AG09309 (cell line): ENCODE data around the gene ZNF106.

Experiments used
- DNase-seq: peaks from one replicate; pipeline ENCODE4 v3.0.0-alpha.2; 2010; ENCODE audit warnings: low read depth
- H3K4me3 ChIP-seq: 2 replicates; pipeline ENCODE4 v1.5.1; 2011; ENCODE audit warnings: mild to moderate bottlenecking, low read depth, low read length, moderate library complexity; ENCODE audit not compliant: control insufficient read depth
- TF ChIP-seq, protein P1 (sequence below): IDR thresholded peaks from 2 replicates; pipeline ENCODE4 v1.5.1; 2011; ENCODE audit warnings: mild to moderate bottlenecking, low read depth, low read length, inconsistent platforms; ENCODE audit not compliant: insufficient read depth, control insufficient read depth; ENCODE audit errors: missing control alignments

ZNF106 gene

DNA sequence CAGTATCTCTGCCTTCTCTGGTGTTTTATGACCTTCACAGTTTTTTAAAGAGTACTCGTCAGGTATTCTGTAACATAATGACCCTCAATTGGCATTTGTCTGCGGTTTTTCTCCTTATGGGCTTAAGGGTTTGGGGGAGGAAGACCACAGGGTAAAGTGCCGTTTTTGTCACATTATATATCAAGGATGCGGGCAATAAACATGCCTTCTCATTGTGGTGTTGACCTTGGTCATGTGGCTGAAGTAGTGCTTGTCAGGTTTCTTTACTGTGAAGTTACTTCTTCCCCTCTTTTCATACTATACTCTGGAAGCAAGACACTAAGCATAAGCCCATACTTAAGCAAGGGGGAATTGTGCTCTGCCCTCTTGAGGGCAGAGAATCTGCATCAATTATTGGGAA, 115.0 kb downstream of the ZNF106 start:
- no peak overlapping the region for H3K4me3 ChIP-seq
- no peak for DNase-seq
- TF ChIP-seq, protein P1, sequence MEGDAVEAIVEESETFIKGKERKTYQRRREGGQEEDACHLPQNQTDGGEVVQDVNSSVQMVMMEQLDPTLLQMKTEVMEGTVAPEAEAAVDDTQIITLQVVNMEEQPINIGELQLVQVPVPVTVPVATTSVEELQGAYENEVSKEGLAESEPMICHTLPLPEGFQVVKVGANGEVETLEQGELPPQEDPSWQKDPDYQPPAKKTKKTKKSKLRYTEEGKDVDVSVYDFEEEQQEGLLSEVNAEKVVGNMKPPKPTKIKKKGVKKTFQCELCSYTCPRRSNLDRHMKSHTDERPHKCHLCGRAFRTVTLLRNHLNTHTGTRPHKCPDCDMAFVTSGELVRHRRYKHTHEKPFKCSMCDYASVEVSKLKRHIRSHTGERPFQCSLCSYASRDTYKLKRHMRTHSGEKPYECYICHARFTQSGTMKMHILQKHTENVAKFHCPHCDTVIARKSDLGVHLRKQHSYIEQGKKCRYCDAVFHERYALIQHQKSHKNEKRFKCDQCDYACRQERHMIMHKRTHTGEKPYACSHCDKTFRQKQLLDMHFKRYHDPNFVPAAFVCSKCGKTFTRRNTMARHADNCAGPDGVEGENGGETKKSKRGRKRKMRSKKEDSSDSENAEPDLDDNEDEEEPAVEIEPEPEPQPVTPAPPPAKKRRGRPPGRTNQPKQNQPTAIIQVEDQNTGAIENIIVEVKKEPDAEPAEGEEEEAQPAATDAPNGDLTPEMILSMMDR: no peak

DNA sequence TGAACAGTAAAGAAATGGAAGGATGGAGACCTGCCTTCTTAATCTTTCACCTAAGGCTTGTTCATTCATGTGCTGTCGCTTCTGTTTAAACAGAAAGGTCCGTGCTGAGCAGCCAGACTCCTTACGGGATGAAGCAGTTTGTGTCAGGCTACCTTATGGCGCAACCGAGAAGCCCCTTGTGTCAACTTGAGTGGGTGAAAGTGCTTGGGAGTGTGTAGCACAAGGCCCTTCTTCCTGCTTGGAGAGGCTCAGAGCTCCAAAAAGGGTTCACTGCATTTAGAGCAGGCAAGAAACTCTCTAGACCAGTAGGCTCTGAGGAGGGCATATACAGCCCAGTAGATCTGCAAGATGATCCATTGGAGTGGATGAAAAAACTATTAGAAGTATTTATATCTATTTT, 115.7 kb downstream of the ZNF106 start:
- TF ChIP-seq, protein P1: no peak
- DNase-seq: no peak
- no peak overlapping the region for H3K4me3 ChIP-seq

- no peak overlapping the region for H3K4me3 ChIP-seq
- DNase-seq: no peak
- TF ChIP-seq, protein P1: no peak
These were observed 116.1 kb downstream of the ZNF106 start for GRCh38 chr15:42374810-42375209.

DNA sequence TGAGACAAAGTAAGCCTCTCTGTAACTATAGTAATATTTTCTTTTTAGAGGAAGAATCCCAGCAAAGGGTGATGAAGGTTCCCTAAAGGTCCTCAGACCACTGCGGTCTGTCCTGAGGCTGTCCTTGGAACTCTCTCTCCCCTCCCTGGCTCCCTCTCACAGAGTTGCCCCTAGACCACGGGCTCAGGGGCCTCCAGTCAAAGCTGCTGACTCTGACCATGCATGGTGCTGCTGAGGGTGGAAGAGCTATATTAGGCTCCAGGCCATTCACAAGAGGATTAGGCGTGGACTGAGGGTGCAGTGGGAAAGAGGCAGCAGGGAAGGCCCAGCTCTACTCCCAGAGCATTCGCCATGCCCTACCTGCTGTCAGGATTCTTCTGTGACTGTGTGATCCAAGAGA, 117.0 kb downstream of the ZNF106 start:
- DNase-seq: no peak
- no peak overlapping the region for H3K4me3 ChIP-seq
- TF ChIP-seq, protein P1: no peak

- TF ChIP-seq, protein P1: no peak
- no peak for DNase-seq
- no peak overlapping the region for H3K4me3 ChIP-seq
These were observed 117.7 kb downstream of the ZNF106 start for GRCh38 chr15:42373274-42373673.

- H3K4me3 ChIP-seq: no peak overlapping the region
- TF ChIP-seq, protein P1: peak; percentile 18
- DNase-seq: no peak
These were observed 119.8 kb downstream of the ZNF106 start for GRCh38 chr15:42371096-42371495.

DNA sequence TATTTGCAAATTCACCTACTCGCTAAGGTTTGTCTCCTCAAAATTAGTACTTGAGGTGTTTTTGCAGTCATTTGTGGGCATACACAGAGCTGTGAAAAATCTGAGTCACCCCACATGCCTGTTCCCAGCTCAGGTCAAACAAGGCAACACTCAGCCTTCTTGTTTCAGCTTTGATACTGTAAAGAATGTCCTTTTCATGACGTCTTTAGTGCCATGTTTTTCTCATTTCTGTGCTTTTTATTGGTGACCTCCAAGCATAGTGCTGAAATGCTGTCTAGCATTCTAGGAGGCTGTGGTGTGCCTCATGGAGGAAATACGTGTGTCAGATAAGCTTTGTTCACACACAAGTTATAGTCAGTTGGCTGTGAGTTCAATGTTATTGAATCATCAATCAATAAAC, 122.8 kb downstream of the ZNF106 start:
- TF ChIP-seq, protein P1: no peak

More for the DNA sequence above, 122.8 kb downstream of the ZNF106 start:
- H3K4me3 ChIP-seq: no peak overlapping the region
- peak; percentile 46 for DNase-seq
